ENCODE data around the gene SH3BP5L. TPM values are rescaled to one million over a fixed set of nuclear protein-coding genes. Genes with fewer than 3 reads are reported as not detected.
A peak's percentile ranks its signal among the peaks of the same experiment; 100 is the strongest.

The SH3BP5L gene
- total and polyA plus RNA-seq, 2 of the 8 experiments (the other 6 are each of a cell fraction or from before 2014, with no cell fraction given), result 20.2 to 28.4 TPM

DNA sequence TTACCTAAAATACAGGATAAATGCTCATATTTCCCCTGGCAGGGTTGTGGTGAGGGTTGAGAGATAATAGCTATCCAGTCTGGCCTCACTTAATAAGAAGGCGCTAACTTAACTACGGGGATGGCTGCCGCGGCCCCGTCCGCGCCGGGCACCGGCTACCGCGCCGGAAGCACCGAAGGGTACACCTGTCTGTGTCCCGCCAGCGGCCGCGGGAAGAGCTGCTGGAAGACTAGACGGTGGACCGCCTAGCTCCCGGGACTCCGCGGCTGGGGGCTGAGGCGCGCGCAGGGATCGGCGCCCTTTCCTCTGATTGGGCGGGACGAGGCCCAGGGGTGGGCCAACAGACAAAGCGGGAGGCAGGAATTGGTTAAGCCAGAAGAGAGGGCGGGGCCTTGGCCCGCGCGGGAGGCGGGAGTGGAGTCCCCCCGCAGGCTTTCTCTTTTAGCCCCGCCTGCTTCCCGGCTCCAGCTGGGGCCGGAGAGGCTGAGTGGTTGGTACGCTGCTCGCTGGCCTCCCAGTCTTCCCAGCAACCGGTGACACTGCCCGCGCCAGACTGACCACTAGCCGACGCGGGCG lies 12.2 kb upstream of the SH3BP5L start, which contains the start of gene ZNF672:
Gene ZNF672, plus strand, starts transcription at position 444 of the 576 bp plus-strand sequence. CDS start 9,051 bp downstream, outside the sequence.
- Histone ChIP-seq H2BK12ac (ENCODE audit: low read depth, low read length) (peak within 1 kb of the TSS; percentile 75; the same call in 1 of the 2 replicates), H2BK120ac (replicated peaks; ENCODE audit: low read depth, low read length) (no peak within 1 kb of the TSS), H3K36me3 (ENCODE audit: control insufficient read depth in 2 of 4, insufficient read depth in 4 of 4, low read length in 3 of 4) (no peaks in the 10 kb centered on the region), H2BK20ac (ENCODE audit: low read length) (no peak within 1 kb of the TSS), H4K5ac (ENCODE audit: insufficient read length, low read depth, low read length) (peak within 1 kb of the TSS; percentile 49), H3K4me3 (ENCODE audit: extremely low read depth in 1 of 4, insufficient read depth in 2 of 4, low read depth in 3 of 4, low read length in 4 of 4) (peak within 1 kb of the TSS; percentile 78 to 88 (median 84)), H3K14ac (ENCODE audit: insufficient read length) (peak within 1 kb of the TSS; percentile 35), H3K4me2 (ENCODE audit: insufficient read depth in 1 of 2, low read depth in 2 of 2, low read length in 2 of 2) (peak within 1 kb of the TSS; percentile 78), H3K79me2 (ENCODE audit: control insufficient read depth in 1 of 2, insufficient read depth in 2 of 2, low read length in 2 of 2) (peaks cover 0 to 15% of the 10 kb centered on the region in 2 experiments; a peak in 2 of 4 replicates), H3K23ac (ENCODE audit: insufficient read length) (peak within 1 kb of the TSS; percentile 59), H4K8ac (ENCODE audit: extremely low read depth, insufficient read depth, low read length) (peak within 1 kb of the TSS; percentile 88), H2BK15ac (ENCODE audit: low read length) (no peak within 1 kb of the TSS), H3K4ac (replicated peaks; ENCODE audit: insufficient read length, low read depth, low read length) (peak within 1 kb of the TSS; percentile 75), H3K79me1 (ENCODE audit: low read depth, low read length) (peaks cover 7% of the 10 kb centered on the region), H2AK5ac (ENCODE audit: low read depth, low read length) (no peak within 1 kb of the TSS), H2BK5ac (ENCODE audit: low read depth, low read length) (peak within 1 kb of the TSS; percentile 91; the same call in 1 of the 2 replicates), H3K23me2 (ENCODE audit: low read depth, low read length) (peaks cover 9% of the 10 kb centered on the region; the same call in 1 of the 2 replicates), H3K9me3 (ENCODE audit: insufficient read depth in 2 of 2, low read depth in 1 of 2, low read length in 1 of 2) (no peaks in the 10 kb centered on the region), H4K20me1 (replicated peaks in 1 of 2; ENCODE audit: control insufficient read depth in 1 of 2, insufficient read depth in 2 of 2, low read length in 2 of 2) (peaks cover 2 to 3% of the 10 kb centered on the region in 2 experiments), H3K4me1 (replicated peaks in 1 of 4; ENCODE audit: control insufficient read depth in 3 of 4, insufficient read depth in 4 of 4, low read length in 3 of 4) (peaks cover 0 to 5% (median 2%) of the 10 kb centered on the region in 4 experiments; a peak in 3 of 7 replicates), H3K27ac (ENCODE audit: low read depth, low read length) (peak within 1 kb of the TSS; percentile 77), H3K56ac (replicated peaks; ENCODE audit: insufficient read length, low read depth, low read length) (peak within 1 kb of the TSS; percentile 70), H2AFZ (ENCODE audit: low read length) (peak within 1 kb of the TSS; percentile 88), H3K9ac (replicated peaks in 1 of 4; ENCODE audit: extremely low read depth in 1 of 4, low read depth in 3 of 4, low read length in 3 of 4) (peak within 1 kb of the TSS; percentile 82 to 89 (median 83)), H4K91ac (replicated peaks; ENCODE audit: insufficient read length, low read length) (peak within 1 kb of the TSS; percentile 83), H3K18ac (ENCODE audit: extremely low read depth, low read length) (peak within 1 kb of the TSS; percentile 90), H3K27me3 (replicated peaks in 1 of 4; ENCODE audit: control insufficient read depth in 3 of 4, extremely low read depth in 1 of 4, insufficient read depth in 3 of 4, low read length in 3 of 4) (peaks cover 0 to 2% (median 0%) of the 10 kb centered on the region in 4 experiments; a peak in 1 of 7 replicates)
- ChIA-PET CTCF (ENCODE audit: partially characterized antibody) (interaction anchor here (0.8 to 2.6 kb wide), 9 partner anchors 9 to 86 kb away, joined by 3 to 12 read pairs (median 7); partner anchors contain the start of genes SH3BP5L and ZNF692), POLR2A (ENCODE audit: partially characterized antibody) (interaction anchor here (0.6 to 7.3 kb wide), 11 partner anchors 11 to 1898 kb away, joined by 3 to 69 read pairs (median 6); partner anchors contain the start of genes PGBD2, SH3BP5L and ZNF692)
- FAIRE-seq, result no peak
- DNase-seq (ENCODE audit: low read depth in 1 of 2, low spot score in 2 of 2), result peak; percentile 91 to 95
- WGBS, 2 experiments (ENCODE audit: extremely low coverage in 1 of 2, insufficient coverage in 1 of 2, insufficient read length in 1 of 2, insufficient replicate concordance in 2 of 2, low coverage in 1 of 2, low lambda C conversion rate in 2 of 2, missing lambda C conversion rate in 1 of 2), result 0% methylated on average over 15 of the region's 48 CpGs; no CpG with 5 or more reads in 1 of the 2 experiments
- TF ChIP-seq, protein P1, sequence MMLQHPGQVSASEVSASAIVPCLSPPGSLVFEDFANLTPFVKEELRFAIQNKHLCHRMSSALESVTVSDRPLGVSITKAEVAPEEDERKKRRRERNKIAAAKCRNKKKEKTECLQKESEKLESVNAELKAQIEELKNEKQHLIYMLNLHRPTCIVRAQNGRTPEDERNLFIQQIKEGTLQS (IDR thresholded peaks at IDR 0.05; ENCODE audit: insufficient read depth, low read depth, low read length), result no peak
- no peak for TF ChIP-seq SIX5 (IDR thresholded peaks at IDR 0.05; ENCODE audit: low read depth, low read length)
- peak; percentile 94 for TF ChIP-seq CREB1 (IDR thresholded peaks at IDR 0.05)
- TF ChIP-seq SUZ12 (IDR thresholded peaks at IDR 0.05; ENCODE audit: low read length), result no peak
- TF ChIP-seq RBBP5 (IDR thresholded peaks at IDR 0.05; ENCODE audit: borderline replicate concordance, low read depth, low read length), result no peak
- TF ChIP-seq EZH2 (IDR thresholded peaks at IDR 0.05; ENCODE audit: low read depth, low read length, severe bottlenecking), result no peak
- TF ChIP-seq SP2 (IDR thresholded peaks at IDR 0.05; ENCODE audit: low read length), result peak; percentile 31; the same call in 1 of the 2 replicates
- no peak for TF ChIP-seq POU5F1 (IDR thresholded peaks at IDR 0.05; ENCODE audit: low read depth, low read length)
- TF ChIP-seq, protein P2, sequence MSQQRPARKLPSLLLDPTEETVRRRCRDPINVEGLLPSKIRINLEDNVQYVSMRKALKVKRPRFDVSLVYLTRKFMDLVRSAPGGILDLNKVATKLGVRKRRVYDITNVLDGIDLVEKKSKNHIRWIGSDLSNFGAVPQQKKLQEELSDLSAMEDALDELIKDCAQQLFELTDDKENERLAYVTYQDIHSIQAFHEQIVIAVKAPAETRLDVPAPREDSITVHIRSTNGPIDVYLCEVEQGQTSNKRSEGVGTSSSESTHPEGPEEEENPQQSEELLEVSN (IDR thresholded peaks at IDR 0.05), result peak; percentile 18; the same call in 1 of the 2 replicates
- TF ChIP-seq RFX5 (IDR thresholded peaks at IDR 0.05; ENCODE audit: borderline replicate concordance, low read depth, low read length), result peak; percentile 95
- TF ChIP-seq CBX5 (IDR thresholded peaks at IDR 0.05; ENCODE audit: low read depth, low read length), result no peak

Measured in H1 (cell line).